Spleen (tissue), 11 donors: Measurements from ENCODE around the gene ZBTB44. TPM values are rescaled to one million over a fixed set of nuclear protein-coding genes. Genes with fewer than 3 reads are reported as not detected.

Source experiments
- DNase-seq: peaks from one replicate; pipeline ENCODE4 v3.0.0-alpha.2; 2020
- H3K27ac ChIP-seq, 8 donors: fragments of 200-600 bp; sonication (generic) in 7 of 8; 1 replicate in 4 of 8; 2 replicates in 4 of 8; pipeline versions ENCODE4 v1.5.0 to v1.8.0; 2016 to 2021; ENCODE audit warnings: inconsistent platforms in 4 of 8, mild to moderate bottlenecking in 4 of 8, moderate library complexity in 1 of 8
- H3K27me3 ChIP-seq, 7 donors: fragments of 200-600 bp; sonication (generic) in 6 of 7; replicated peaks in 1 of 7; 1 replicate in 4 of 7; 2 replicates in 3 of 7; pipeline versions ENCODE4 v1.5.0 to v1.8.0; 2016 to 2021; ENCODE audit warnings: inconsistent platforms in 3 of 7, mild to moderate bottlenecking in 1 of 7
- H3K36me3 ChIP-seq, 6 donors: fragments of 200-600 bp; sonication (generic) in 5 of 6; 1 replicate in 4 of 6; 2 replicates in 2 of 6; pipeline versions ENCODE4 v1.5.0 to v1.8.0; 2016 to 2021; ENCODE audit warnings: inconsistent platforms in 2 of 6
- H3K4me1 ChIP-seq, 6 donors: fragments of 200-600 bp; sonication (generic) in 5 of 6; 1 replicate in 3 of 6; 2 replicates in 3 of 6; pipeline versions ENCODE4 v1.5.0 to v1.8.0; 2016 to 2021; ENCODE audit warnings: inconsistent platforms in 3 of 6
- H3K4me3 ChIP-seq, 8 donors: fragments of 200-600 bp; sonication (generic) in 7 of 8; 1 replicate in 4 of 8; 2 replicates in 4 of 8; pipeline versions ENCODE4 v1.5.0 to v1.8.0; 2016 to 2021; ENCODE audit warnings: inconsistent platforms in 4 of 8, mild to moderate bottlenecking in 4 of 8, moderate library complexity in 2 of 8
- H3K9me3 ChIP-seq, 8 donors: fragments of 200-600 bp; sonication (generic) in 7 of 8; 1 replicate in 4 of 8; 2 replicates in 4 of 8; pipeline versions ENCODE4 v1.5.0 to v1.8.0; 2016 to 2021; ENCODE audit warnings: inconsistent platforms in 4 of 8
- CTCF ChIP-seq, 11 experiments: fragments of 200-600 bp in 7 of 11; fragments of 450-650 bp in 4 of 11; sonication (generic) in 4 of 11; IDR thresholded peaks in 8 of 11; conservative IDR thresholded peaks in 3 of 11; 1 replicate in 7 of 11; 2 replicates in 4 of 11; pipeline versions ENCODE4 v1.4.0 to v1.8.0; 2016 to 2021; ENCODE audit warnings: antibody characterized with exemption in 11 of 11, inconsistent platforms in 4 of 11, mild to moderate bottlenecking in 1 of 11
- POLR2A ChIP-seq, 3 donors: fragments of 450-650 bp; IDR thresholded peaks; one replicate each; pipeline ENCODE4 v1.5.1; 2017; ENCODE audit warnings: antibody characterized with exemption in 3 of 3, mild to moderate bottlenecking in 1 of 3
- POLR2AphosphoS5 ChIP-seq, 3 donors: sonication (generic); formaldehyde crosslinking; IDR thresholded peaks; one replicate each; pipeline ENCODE4 v1.5.1; 2017; ENCODE audit warnings: antibody characterized with exemption in 3 of 3
- WGBS, 5 donors: extraction: QIAGEN DNeasy Blood & Tissue Kit in 3 of 5; methylation state at CpG; one replicate each; pipeline versions ENCODE4 v1.1.5 to v1.1.7; 2013 to 2018; 5-methylcytosine and 5-hydroxymethylcytosine counted together
- intact Hi-C: fragments of 100-400 bp; cut with DNase I; formaldehyde crosslinking; loops from one replicate; pipeline ENCODE4 v1.15.0; 2023; ENCODE audit warnings: low total_unique reads
- polyA plus RNA-seq, 3 donors: library from polyadenylated mRNA; stranded (reverse); fragments of 200-250 nt; gene quantifications; one replicate each; pipeline ENCODE4 v1.2.1, GENCODE V29; 2013
- total RNA-seq, 7 donors: library from RNA; depleted of rRNA in 3 of 7; stranded (reverse); fragments of >200 nt in 3 of 7; fragmentation: NEBNext Ultra II Directional in 4 of 7; extraction: Animal tissue kit (Norgen Biotek cat#: 25700) in 4 of 7; gene quantifications; one replicate each; pipeline versions ENCODE4 v1.1.0 to v1.2.1, GENCODE V29; 2016 to 2021
- donor health status: healthy with polysubstance abuse.
- donor health status: DM: no; HTN: no; CAD: no; lungs with moderate emphysema.
- donor health status: DM: no; HTN: no; CAD: no.
- donor health status: Bipolar disorder and iron deficiency.
- donor health status: healthy.
- donor health status: DM: no; HTN: no; CAD: no.
- donor health status: DM: yes; HTN: yes; CAD: no.

ZBTB44 gene
- total and polyA plus RNA-seq, 10 donors = 12.4 to 79.6 (median 53.1) TPM

- H3K27ac ChIP-seq = no peak overlapping the region
- intact Hi-C loops = no loop called here
- no peak for DNase-seq
- H3K4me3 ChIP-seq = no peak overlapping the region
- H3K27me3 ChIP-seq = no peaks in the 10 kb centered on the region
- TF ChIP-seq POLR2AphosphoS5 (IDR thresholded peaks at IDR 0.05) (no peak), POLR2A (IDR thresholded peaks at IDR 0.05) (no peak), CTCF (IDR thresholded peaks at IDR 0.05 in 8 of 11, conservative IDR thresholded peaks at IDR 0.05 in 3 of 11) (no peak)
- H3K36me3 ChIP-seq = no peaks in the 10 kb centered on the region
- H3K9me3 ChIP-seq = peaks cover 0 to 6% (median 0%) of the 10 kb centered on the region in 8 donors
- no peaks in the 10 kb centered on the region for H3K4me1 ChIP-seq
- WGBS, 5 donors = 72 to 88% (median 83%) methylated on average over 1 of the region's 1 CpG
These were observed 15.5 kb upstream of the ZBTB44 start for GRCh38 chr11:130330101-130330684.

- Histone ChIP-seq H3K36me3 (no peaks in the 10 kb centered on the region), H3K27ac (no peak overlapping the region), H3K27me3 (no peaks in the 10 kb centered on the region), H3K4me3 (no peak overlapping the region), H3K9me3 (peaks cover 0 to 6% (median 0%) of the 10 kb centered on the region in 8 donors), H3K4me1 (no peaks in the 10 kb centered on the region)
- no peak for DNase-seq
- intact Hi-C loops = no loop called here
- TF ChIP-seq POLR2AphosphoS5 (IDR thresholded peaks at IDR 0.05) = no peak
- TF ChIP-seq CTCF (IDR thresholded peaks at IDR 0.05 in 8 of 11, conservative IDR thresholded peaks at IDR 0.05 in 3 of 11) = no peak
- TF ChIP-seq POLR2A (IDR thresholded peaks at IDR 0.05) = no peak
- 84 to 96% (median 92%) methylated on average over 3 of the region's 3 CpGs for WGBS, 5 donors
These were observed 13.7 kb upstream of the ZBTB44 start for GRCh38 chr11:130328420-130328819.

- Histone ChIP-seq H3K4me1 (no peaks in the 10 kb centered on the region), H3K27me3 (no peaks in the 10 kb centered on the region), H3K9me3 (peaks cover 0 to 9% (median 3%) of the 10 kb centered on the region in 8 donors), H3K36me3 (no peaks in the 10 kb centered on the region), H3K27ac (no peak overlapping the region), H3K4me3 (no peak overlapping the region)
- no peak for DNase-seq
- WGBS, 5 donors = 89 to 100% (median 98%) methylated on average over 6 of the region's 6 CpGs
- intact Hi-C loops = no loop called here
- TF ChIP-seq POLR2AphosphoS5 (IDR thresholded peaks at IDR 0.05) (no peak), POLR2A (IDR thresholded peaks at IDR 0.05) (no peak)
These were observed 13.0 kb upstream of the ZBTB44 start for GRCh38 chr11:130327716-130328115.

GRCh38 chr11:130325691-130326090, 11.0 kb upstream of the ZBTB44 start:
- Histone ChIP-seq H3K27me3 (no peaks in the 10 kb centered on the region), H3K4me3 (no peak overlapping the region), H3K36me3 (no peaks in the 10 kb centered on the region), H3K27ac (no peak overlapping the region), H3K4me1 (no peaks in the 10 kb centered on the region), H3K9me3 (peaks cover 0 to 25% (median 17%) of the 10 kb centered on the region in 8 donors)
- DNase-seq = no peak
- WGBS, 5 donors = 86 to 95% (median 90%) methylated on average over 3 of the region's 3 CpGs
- no peak for TF ChIP-seq CTCF (IDR thresholded peaks at IDR 0.05 in 8 of 11, conservative IDR thresholded peaks at IDR 0.05 in 3 of 11)
- TF ChIP-seq POLR2AphosphoS5 (IDR thresholded peaks at IDR 0.05) = no peak
- no peak for TF ChIP-seq POLR2A (IDR thresholded peaks at IDR 0.05)
- intact Hi-C loops = no loop called here
